ENCODE data around the gene DIDO1.

DIDO1 gene

DNA sequence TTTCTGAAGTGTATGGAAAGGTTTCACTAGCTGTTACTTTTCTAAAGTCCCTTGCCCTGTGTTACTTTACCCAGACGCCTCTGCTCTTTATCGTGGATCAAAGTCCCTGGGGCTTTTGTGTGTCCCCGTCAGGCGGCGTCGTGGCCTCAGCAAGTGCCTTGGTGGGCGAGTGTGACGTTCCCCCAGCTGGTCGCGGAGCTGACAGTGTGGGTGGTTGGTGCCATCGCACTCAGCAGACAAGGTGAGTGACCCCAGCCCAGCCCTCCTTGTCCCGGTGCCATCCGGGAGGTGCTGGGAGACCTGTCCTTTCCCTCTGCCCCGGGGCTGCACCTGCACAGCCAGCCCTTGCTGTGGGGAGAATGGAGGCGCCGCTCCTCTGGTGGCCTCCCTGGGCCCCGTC is 37.4 kb downstream of the DIDO1 start:
- Histone ChIP-seq H3K4me3 (replicated peaks; ENCODE audit: low read depth, low read length) (no peak overlapping the region), H3K27me3 (replicated peaks; ENCODE audit: control insufficient read depth, insufficient read depth, low read length) (no peaks in the 10 kb centered on the region), H3K36me3 (ENCODE audit: control insufficient read depth, insufficient read depth, low read length) (peaks cover 55% of the 10 kb centered on the region)
- DNase-seq (ENCODE audit: extremely low read depth, insufficient read length), result no peak
- TF ChIP-seq, protein P1, sequence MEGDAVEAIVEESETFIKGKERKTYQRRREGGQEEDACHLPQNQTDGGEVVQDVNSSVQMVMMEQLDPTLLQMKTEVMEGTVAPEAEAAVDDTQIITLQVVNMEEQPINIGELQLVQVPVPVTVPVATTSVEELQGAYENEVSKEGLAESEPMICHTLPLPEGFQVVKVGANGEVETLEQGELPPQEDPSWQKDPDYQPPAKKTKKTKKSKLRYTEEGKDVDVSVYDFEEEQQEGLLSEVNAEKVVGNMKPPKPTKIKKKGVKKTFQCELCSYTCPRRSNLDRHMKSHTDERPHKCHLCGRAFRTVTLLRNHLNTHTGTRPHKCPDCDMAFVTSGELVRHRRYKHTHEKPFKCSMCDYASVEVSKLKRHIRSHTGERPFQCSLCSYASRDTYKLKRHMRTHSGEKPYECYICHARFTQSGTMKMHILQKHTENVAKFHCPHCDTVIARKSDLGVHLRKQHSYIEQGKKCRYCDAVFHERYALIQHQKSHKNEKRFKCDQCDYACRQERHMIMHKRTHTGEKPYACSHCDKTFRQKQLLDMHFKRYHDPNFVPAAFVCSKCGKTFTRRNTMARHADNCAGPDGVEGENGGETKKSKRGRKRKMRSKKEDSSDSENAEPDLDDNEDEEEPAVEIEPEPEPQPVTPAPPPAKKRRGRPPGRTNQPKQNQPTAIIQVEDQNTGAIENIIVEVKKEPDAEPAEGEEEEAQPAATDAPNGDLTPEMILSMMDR (IDR thresholded peaks at IDR 0.05; ENCODE audit: insufficient read depth, low read length, poor library complexity, severe bottlenecking), result no peak

GRCh38 chr20:62888406-62888805 is 37.9 kb downstream of the DIDO1 start:
- DNase-seq (ENCODE audit: extremely low read depth, insufficient read length), result no peak
- TF ChIP-seq, protein P1 (IDR thresholded peaks at IDR 0.05; ENCODE audit: insufficient read depth, low read length, poor library complexity, severe bottlenecking), result no peak
- peaks cover 50% of the 10 kb centered on the region for H3K36me3 ChIP-seq (ENCODE audit: control insufficient read depth, insufficient read depth, low read length)
- H3K27me3 ChIP-seq (replicated peaks; ENCODE audit: control insufficient read depth, insufficient read depth, low read length), result no peaks in the 10 kb centered on the region
- H3K4me3 ChIP-seq (replicated peaks; ENCODE audit: low read depth, low read length), result no peak overlapping the region

GRCh38 chr20:62887860-62888239 is 38.5 kb downstream of the DIDO1 start:
- TF ChIP-seq, protein P1 (IDR thresholded peaks at IDR 0.05; ENCODE audit: insufficient read depth, low read length, poor library complexity, severe bottlenecking), result no peak
- Histone ChIP-seq H3K27me3 (replicated peaks; ENCODE audit: control insufficient read depth, insufficient read depth, low read length) (no peaks in the 10 kb centered on the region), H3K4me3 (replicated peaks; ENCODE audit: low read depth, low read length) (no peak overlapping the region), H3K36me3 (ENCODE audit: control insufficient read depth, insufficient read depth, low read length) (peaks cover 48% of the 10 kb centered on the region)
- DNase-seq (ENCODE audit: extremely low read depth, insufficient read length), result no peak

DNA sequence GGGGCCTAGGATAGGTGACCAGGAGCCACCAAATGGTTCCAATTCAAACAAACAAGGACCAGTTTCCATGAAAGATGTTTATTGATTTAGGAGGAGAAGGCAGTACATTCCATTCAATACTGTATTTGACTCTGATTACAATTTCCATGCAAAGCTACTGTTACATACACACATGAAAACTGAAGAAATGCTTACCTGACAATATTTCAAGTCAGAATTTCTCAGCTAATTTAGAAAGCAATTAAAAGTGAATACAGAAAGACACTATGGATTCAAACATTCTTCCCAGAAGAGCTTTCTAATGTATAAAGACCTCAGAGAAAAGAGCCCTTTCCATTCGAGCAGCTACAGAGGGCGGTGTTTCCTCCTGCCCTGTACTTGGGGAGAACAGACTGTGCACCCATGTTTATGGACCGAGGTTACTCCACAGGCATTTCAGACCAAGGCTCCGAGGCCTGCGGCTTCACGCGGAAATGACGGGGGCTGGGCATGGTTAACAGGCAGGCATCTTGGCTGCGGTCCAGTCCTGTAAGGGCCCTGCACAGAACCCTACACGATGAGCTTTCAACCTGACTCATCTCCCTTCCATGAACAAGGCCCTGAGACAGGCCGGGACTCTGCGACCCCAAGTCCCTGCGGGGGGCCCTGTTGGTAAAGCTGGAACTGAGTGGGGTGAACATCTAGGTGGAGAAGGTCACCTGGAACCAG is 39.0 kb downstream of the DIDO1 start:
- peaks cover 43% of the 10 kb centered on the region for H3K36me3 ChIP-seq (ENCODE audit: control insufficient read depth, insufficient read depth, low read length)
- TF ChIP-seq, protein P1 (IDR thresholded peaks at IDR 0.05; ENCODE audit: insufficient read depth, low read length, poor library complexity, severe bottlenecking), result no peak
- DNase-seq (ENCODE audit: extremely low read depth, insufficient read length), result no peak

DNA sequence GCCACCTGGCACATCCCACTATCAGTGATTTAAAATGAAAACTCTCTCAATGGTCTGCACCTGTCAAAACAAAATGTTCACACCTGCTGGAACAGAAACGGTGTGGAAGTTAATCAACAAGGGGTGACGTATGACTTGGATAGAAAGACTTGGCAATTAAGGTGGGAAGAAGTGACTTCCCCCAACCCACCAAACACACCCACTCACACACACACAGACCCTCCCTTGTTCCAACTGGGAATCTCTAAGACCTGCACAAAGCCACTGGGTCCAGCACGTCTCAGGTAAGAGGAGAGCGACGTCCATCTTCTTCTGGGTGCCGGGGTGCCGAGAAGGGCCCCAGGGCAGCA is 39.6 kb downstream of the DIDO1 start:
- TF ChIP-seq, protein P1 (IDR thresholded peaks at IDR 0.05; ENCODE audit: insufficient read depth, low read length, poor library complexity, severe bottlenecking), result no peak
- Histone ChIP-seq H3K27me3 (replicated peaks; ENCODE audit: control insufficient read depth, insufficient read depth, low read length) (no peaks in the 10 kb centered on the region), H3K36me3 (ENCODE audit: control insufficient read depth, insufficient read depth, low read length) (peaks cover 39% of the 10 kb centered on the region), H3K4me3 (replicated peaks; ENCODE audit: low read depth, low read length) (no peak overlapping the region)
- DNase-seq (ENCODE audit: extremely low read depth, insufficient read length), result no peak

More for the DNA sequence above, 39.0 kb downstream of the DIDO1 start:
- no peaks in the 10 kb centered on the region for H3K27me3 ChIP-seq (replicated peaks; ENCODE audit: control insufficient read depth, insufficient read depth, low read length)
- H3K4me3 ChIP-seq (replicated peaks; ENCODE audit: low read depth, low read length), result no peak overlapping the region

All from GM06990 (cell line).